ENCODE measurements around the gene MSANTD4. TPM values are rescaled to one million over a fixed set of nuclear protein-coding genes. Genes with fewer than 3 reads are reported as not detected.

MSANTD4 gene
- total RNA-seq, 1 experiment from 2014 or later, result 17.5 TPM

DNA sequence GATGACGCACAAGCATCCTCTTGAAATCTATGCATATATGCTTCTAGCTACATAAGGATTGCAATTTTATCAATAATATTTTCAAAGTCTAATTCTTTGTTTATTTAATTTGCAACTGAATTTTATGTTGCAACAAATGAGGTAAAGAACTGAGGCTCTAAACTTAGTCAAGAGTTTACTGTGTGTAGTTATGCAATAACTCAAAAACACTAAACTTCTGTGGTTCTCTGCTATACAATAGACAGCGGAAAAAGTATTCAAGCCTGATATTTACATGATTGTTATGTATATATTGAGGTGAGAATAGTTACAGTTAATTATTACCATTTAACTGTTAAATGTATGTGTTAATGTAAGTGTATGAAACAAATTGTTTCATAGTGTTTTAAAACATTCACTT is 32.9 kb downstream of the MSANTD4 start:
- Histone ChIP-seq H3K27ac (ENCODE audit: insufficient read length, low read depth, low read length) (no peak overlapping the region), H3K27me3 (ENCODE audit: insufficient read depth, low read length) (no peaks in the 10 kb centered on the region), H2AFZ (ENCODE audit: low read length) (no peak overlapping the region), H3K4me1 (ENCODE audit: insufficient read depth, low read length) (no peaks in the 10 kb centered on the region; the same call in 1 of the 2 replicates), H2BK120ac (ENCODE audit: low read depth, low read length, poor library complexity, severe bottlenecking) (no peak overlapping the region), H3K9me3 (ENCODE audit: control insufficient read depth, low read depth, low read length) (no peaks in the 10 kb centered on the region), H2BK15ac (ENCODE audit: low read depth, low read length) (no peak overlapping the region), H3T11ph (ENCODE audit: low read length) (no peak overlapping the region), H3K56ac (ENCODE audit: insufficient read length, low read depth, low read length) (no peak overlapping the region), H3K23me2 (ENCODE audit: insufficient read length, low read depth, low read length, poor library complexity, severe bottlenecking) (no peaks in the 10 kb centered on the region), H4K20me1 (ENCODE audit: control insufficient read depth, insufficient read depth, insufficient read length) (no peaks in the 10 kb centered on the region), H2BK12ac (ENCODE audit: insufficient read length, low read depth, low read length) (no peak overlapping the region), H3K14ac (ENCODE audit: insufficient read depth, low read length) (no peak overlapping the region), H3K18ac (ENCODE audit: insufficient read length, low read depth, low read length) (no peak overlapping the region), H3K4ac (ENCODE audit: low read depth, low read length) (no peak overlapping the region), H2AK5ac (ENCODE audit: insufficient read length, low read length) (no peak overlapping the region), H4K8ac (replicated peaks; ENCODE audit: insufficient read length, low read depth, low read length) (no peak overlapping the region), H3K4me2 (ENCODE audit: insufficient read depth, insufficient read length, low read length) (no peak overlapping the region), H2BK5ac (ENCODE audit: insufficient read length, low read length) (no peak overlapping the region), H2BK20ac (ENCODE audit: low read depth, low read length, poor library complexity, severe bottlenecking) (no peak overlapping the region), H3K79me1 (ENCODE audit: insufficient read depth, low read depth, low read length, poor library complexity, severe bottlenecking) (no peaks in the 10 kb centered on the region), H3K23ac (ENCODE audit: insufficient read length, low read depth, low read length) (no peak overlapping the region), H3K9ac (ENCODE audit: extremely low read depth, insufficient read length, low read length) (no peak overlapping the region), H4K5ac (ENCODE audit: insufficient read length, low read depth, low read length) (no peak overlapping the region), H4K91ac (ENCODE audit: insufficient read length, low read depth, low read length) (no peak overlapping the region), H3K79me2 (ENCODE audit: insufficient read depth, low read length) (no peaks in the 10 kb centered on the region)
- Mint-ChIP-seq H3K27me3 (ENCODE audit: low read depth) (no peaks in the 10 kb centered on the region), H3K9me3 (peaks cover 0 to 3% of the 10 kb centered on the region in 2 experiments; a peak in 2 of 5 replicates), H3K4me3 (no peak overlapping the region), H3K27ac (no peak overlapping the region), H3K4me1 (peaks cover 16% of the 10 kb centered on the region in 2 experiments), H3K36me3 (ENCODE audit: insufficient read depth in 1 of 3, low read depth in 3 of 3) (peaks cover 7 to 10% (median 7%) of the 10 kb centered on the region in 3 experiments; a peak in 6 of 7 replicates)
- DNase-seq, result no peak
- TF ChIP-seq CTCF (conservative IDR thresholded peaks at IDR 0.05), result no peak
- no CpG with 5 or more reads among the region's 2 CpGs for WGBS (ENCODE audit: extremely low coverage, insufficient read length, low lambda C conversion rate)

Data from H9 (cell line).